GM12892 (cell line): ENCODE results near the gene GNAQ.

Experiments used
- DNase-seq: peaks from one replicate; pipeline ENCODE4 v3.0.0; 2011; ENCODE audit not compliant: insufficient read length
- FAIRE-seq: peaks from 2 replicates; lab custom pipeline; 2011; peaks lifted over from hg19 to GRCh38; lab: Jason Lieb, UNC
- POLR2A ChIP-seq: IDR thresholded peaks from 2 replicates; pipeline ENCODE4 v1.6.1; 2011; ENCODE audit warnings: low read depth, low read length, control low read depth
- POLR2AphosphoS5 ChIP-seq: IDR thresholded peaks from 2 replicates; pipeline ENCODE4 v1.6.1; 2011; ENCODE audit warnings: low read depth, low read length, control low read depth
- TAF1 ChIP-seq: IDR thresholded peaks from 2 replicates; pipeline ENCODE4 v1.6.1; 2011; ENCODE audit warnings: low read depth, mild to moderate bottlenecking, control low read depth, low read length, borderline replicate concordance

GNAQ gene

GRCh38 chr9:78046112-78046511 lies 14.5 kb upstream of the GNAQ start:
- TF ChIP-seq TAF1: no peak
- TF ChIP-seq POLR2AphosphoS5: no peak
- TF ChIP-seq POLR2A: no peak
- no peak for DNase-seq

GRCh38 chr9:78044886-78045285 lies 13.3 kb upstream of the GNAQ start:
- FAIRE-seq (no peak), DNase-seq (no peak)
- TF ChIP-seq POLR2AphosphoS5 (no peak), POLR2A (no peak), TAF1 (no peak)

More at GRCh38 chr9:78046112-78046511, 14.5 kb upstream of the GNAQ start:
- FAIRE-seq: no peak

- FAIRE-seq: no peak
- DNase-seq: no peak
- TF ChIP-seq POLR2AphosphoS5 (no peak), TAF1 (no peak), POLR2A (no peak)
Measured at GRCh38 chr9:78044189-78044588, 12.6 kb upstream of the GNAQ start.

GRCh38 chr9:78041971-78042370 lies 10.4 kb upstream of the GNAQ start:
- no peak for DNase-seq
- no peak for FAIRE-seq

GRCh38 chr9:78040726-78041125 lies 9.1 kb upstream of the GNAQ start:
- FAIRE-seq (no peak), DNase-seq (no peak)
- TF ChIP-seq POLR2A: no peak
- TF ChIP-seq TAF1: no peak
- no peak for TF ChIP-seq POLR2AphosphoS5

More at GRCh38 chr9:78041971-78042370, 10.4 kb upstream of the GNAQ start:
- no peak for TF ChIP-seq POLR2A
- TF ChIP-seq TAF1: no peak

GRCh38 chr9:78038620-78039300 lies 7.1 kb upstream of the GNAQ start:
- DNase-seq: no peak
- no peak for FAIRE-seq
- TF ChIP-seq POLR2A: no peak
- no peak for TF ChIP-seq TAF1
- no peak for TF ChIP-seq POLR2AphosphoS5

DNA sequence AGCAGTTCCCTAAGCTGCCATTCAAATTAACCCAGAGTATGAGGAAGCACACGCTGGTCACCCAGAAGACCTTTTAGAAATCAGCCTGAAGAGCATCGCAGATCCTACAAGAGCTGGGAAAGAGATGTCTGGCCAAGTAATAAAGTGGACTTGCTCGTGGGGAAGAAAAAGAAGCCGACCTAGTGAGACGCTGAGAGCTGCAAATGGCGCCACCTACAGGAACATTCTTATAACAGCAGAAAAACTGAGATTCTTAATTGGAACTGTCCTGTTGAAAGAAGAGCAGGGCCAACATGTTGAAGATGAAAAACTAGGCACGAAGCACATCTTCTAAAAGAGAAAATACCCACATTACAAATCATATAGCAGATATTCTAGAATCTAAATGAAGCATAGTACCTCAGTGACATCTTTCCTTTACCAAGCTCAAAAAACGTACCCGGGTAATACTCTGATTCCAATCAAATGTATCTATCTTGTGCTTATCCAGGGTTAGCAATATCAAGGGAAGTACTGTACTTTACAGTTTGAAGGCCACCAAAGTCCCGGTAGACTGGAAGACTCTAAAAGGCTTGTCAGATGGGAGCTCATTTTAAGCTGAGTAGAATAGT lies 3.9 kb upstream of the GNAQ start:
- TF ChIP-seq POLR2AphosphoS5: no peak
- TF ChIP-seq POLR2A: no peak
- TF ChIP-seq TAF1: no peak
- peak; percentile 13 for DNase-seq
- peak; percentile 68 for FAIRE-seq

- TF ChIP-seq POLR2A: no peak
- no peak for TF ChIP-seq POLR2AphosphoS5
- TF ChIP-seq TAF1: no peak
- FAIRE-seq (no peak), DNase-seq (no peak)
Measured at GRCh38 chr9:78033870-78034269, 2.3 kb upstream of the GNAQ start.

DNA sequence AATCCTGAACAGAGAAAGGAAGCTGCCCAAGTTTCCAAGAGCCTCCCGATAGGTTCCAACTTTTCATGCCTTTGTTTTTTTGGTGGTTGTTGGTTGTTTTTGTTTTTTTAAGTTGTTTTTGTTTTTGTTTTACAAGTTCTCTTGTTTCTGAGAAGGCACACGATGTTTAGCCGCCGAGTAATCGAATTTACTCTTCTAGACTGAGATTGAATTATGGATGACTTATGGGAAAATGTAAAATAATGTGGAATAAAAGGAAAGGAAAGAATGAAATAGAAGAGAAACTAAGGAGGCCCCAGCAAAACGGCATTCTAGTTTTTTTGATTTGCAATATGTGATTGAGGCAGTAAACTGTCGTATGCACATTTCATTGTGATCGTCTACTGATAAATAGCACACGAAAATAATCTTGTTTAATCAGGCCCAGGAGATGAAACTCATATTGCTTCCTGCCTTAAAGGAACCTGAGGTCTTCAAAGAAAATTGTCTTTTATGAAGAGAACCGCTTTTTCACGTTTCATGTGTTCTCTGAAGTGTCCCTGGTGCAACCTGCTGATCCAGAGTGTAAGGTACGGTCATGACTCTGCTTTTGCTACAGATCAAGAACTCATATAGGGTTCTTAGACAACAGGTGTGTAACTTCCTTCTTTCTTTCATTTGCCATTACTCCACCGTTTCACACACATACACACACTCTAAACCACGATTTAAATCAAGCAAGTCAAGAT lies 1.3 kb upstream of the GNAQ start:
- no peak for TF ChIP-seq POLR2A
- no peak for TF ChIP-seq TAF1
- no peak for TF ChIP-seq POLR2AphosphoS5
- FAIRE-seq: no peak

DNA sequence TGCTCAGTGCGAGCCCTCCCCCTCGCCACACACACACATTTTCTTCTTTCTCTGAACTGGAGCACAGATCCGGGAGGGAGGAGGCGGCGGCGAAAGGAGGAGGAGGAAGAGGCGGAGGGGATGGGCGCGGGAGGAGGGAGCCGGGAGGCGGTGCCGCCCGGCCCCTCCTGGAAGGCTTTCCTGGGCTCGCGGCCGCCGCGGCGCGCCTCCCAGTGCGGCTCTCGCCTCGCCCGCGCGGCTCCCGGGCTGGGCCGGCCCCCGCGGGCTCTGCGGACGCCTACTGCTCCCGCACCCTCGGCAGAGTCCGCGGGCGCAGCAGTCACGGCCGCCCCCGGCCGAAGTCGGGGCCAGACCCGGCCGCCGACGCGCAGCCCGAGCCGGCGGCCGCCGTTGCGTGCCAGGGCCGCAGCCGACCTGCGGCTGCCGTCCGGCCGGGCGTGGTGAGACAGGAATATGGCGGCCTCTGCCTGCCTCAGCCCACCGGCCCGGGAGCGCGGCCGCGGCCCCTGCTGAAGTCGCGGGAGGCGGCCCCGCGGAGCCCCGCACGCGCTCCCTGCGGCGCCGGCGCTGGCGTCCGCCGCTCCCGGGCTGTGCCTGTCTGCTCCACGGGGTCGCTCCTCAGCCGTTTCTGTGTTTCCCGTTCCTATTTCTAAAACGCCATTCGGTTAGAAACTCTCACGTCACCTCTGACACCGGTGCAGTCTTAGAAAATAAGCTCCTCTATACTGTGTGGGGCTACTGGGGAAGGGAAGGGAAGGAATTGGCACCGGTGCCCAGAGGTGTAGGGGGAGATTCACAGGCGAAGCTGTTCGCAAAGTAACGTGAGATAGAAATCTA lies 500 bp upstream of the GNAQ start:
- TF ChIP-seq POLR2A (no peak), POLR2AphosphoS5 (no peak), TAF1 (no peak)
- DNase-seq (peak; percentile 19), FAIRE-seq (no peak)

More for the DNA sequence above, 1.3 kb upstream of the GNAQ start:
- DNase-seq: no peak
